Mucosa of descending colon (tissue), 3 donors: ENCODE measurements around the gene GET4. TPM values are rescaled to one million over a fixed set of nuclear protein-coding genes. Genes with fewer than 3 reads are reported as not detected.

Experiments used
- ATAC-seq: fragments of 200-7000 bp; cut with Tn5 transposase; one replicate; pipeline ENCODE4 v1.9.1; 2020; ENCODE audit warnings: mild to moderate bottlenecking, moderate library complexity
- DNase-seq, 3 donors: peaks; one replicate each; pipeline ENCODE4 v3.0.0-alpha.2; 2020
- H3K36me3 ChIP-seq: fragments of 200-600 bp; one replicate; pipeline ENCODE4 v1.8.0; 2021; ENCODE audit warnings: low read depth, mild to moderate bottlenecking
- H3K4me1 ChIP-seq: fragments of 200-600 bp; one replicate; pipeline ENCODE4 v1.8.0; 2021; ENCODE audit warnings: low read depth, mild to moderate bottlenecking
- H3K4me3 ChIP-seq: fragments of 200-600 bp; one replicate; pipeline ENCODE4 v1.8.0; 2021; ENCODE audit warnings: mild to moderate bottlenecking
- H3K9me3 ChIP-seq: fragments of 200-600 bp; one replicate; pipeline ENCODE4 v1.8.0; 2021; ENCODE audit warnings: mild to moderate bottlenecking
- CTCF ChIP-seq: fragments of 200-600 bp; IDR thresholded peaks from one replicate; pipeline ENCODE4 v1.8.0; 2022; ENCODE audit warnings: antibody characterized with exemption, mild to moderate bottlenecking
- intact Hi-C, 2 donors: fragments of 100-400 bp; cut with DNase I in 1 of 2; cut with micrococcal nuclease in 1 of 2; formaldehyde crosslinking; loops; one replicate each; pipeline versions ENCODE4 v1.11.0 to v1.11.1; 2022; cut with DNase I, micrococcal nuclease
- total RNA-seq, 3 donors: library from RNA; stranded (reverse); fragmentation: NEBNext Ultra II Directional in 2 of 3; extraction: Animal tissue kit (Norgen Biotek cat#: 25700) in 2 of 3; gene quantifications; one replicate each; pipeline versions ENCODE4 v1.2.1 to v1.2.4, GENCODE V29; 2021 to 2023
- donor health status: DM: no; HTN: no; CAD: no; lungs with moderate emphysema.
- donor health status: DM: no; HTN: no; CAD: no.
- donor health status: DM: no; HTN: yes; CAD: no.

Gene GET4
- total RNA-seq, 3 donors from 2014 or later = 36.9 to 48.8 (median 48.2) TPM

- Histone ChIP-seq H3K9me3 (no peaks in the 10 kb centered on the region), H3K4me3 (no peak overlapping the region), H3K4me1 (peaks cover 21% of the 10 kb centered on the region), H3K36me3 (no peaks in the 10 kb centered on the region)
- intact Hi-C loops = no loop called here
- ATAC-seq (no peak), DNase-seq (no peak)
- TF ChIP-seq CTCF = no peak
Measured at GRCh38 chr7:910441-910861, 34.1 kb downstream of the GET4 start.

- Histone ChIP-seq H3K4me1 (peaks cover 26% of the 10 kb centered on the region), H3K36me3 (no peaks in the 10 kb centered on the region), H3K9me3 (no peaks in the 10 kb centered on the region), H3K4me3 (no peak overlapping the region)
- intact Hi-C loops = no loop called here
- TF ChIP-seq CTCF = no peak
- DNase-seq (no peak), ATAC-seq (no peak)
Measured at GRCh38 chr7:910931-911431, 34.6 kb downstream of the GET4 start.

GRCh38 chr7:911791-912480 lies 35.6 kb downstream of the GET4 start:
- Histone ChIP-seq H3K9me3 (no peaks in the 10 kb centered on the region), H3K36me3 (no peaks in the 10 kb centered on the region), H3K4me3 (no peak overlapping the region), H3K4me1 (peaks cover 33% of the 10 kb centered on the region)
- no peak for ATAC-seq
- TF ChIP-seq CTCF = no peak
- intact Hi-C loops = no loop called here
- no peak for DNase-seq

GRCh38 chr7:913736-914520 lies 37.6 kb downstream of the GET4 start:
- ATAC-seq (peak; percentile 85), DNase-seq (peak; percentile 92 to 96 (median 95))
- H3K4me3 ChIP-seq = no peak overlapping the region
- no peaks in the 10 kb centered on the region for H3K36me3 ChIP-seq
- H3K9me3 ChIP-seq = no peaks in the 10 kb centered on the region
- H3K4me1 ChIP-seq = peaks cover 38% of the 10 kb centered on the region
- no peak for TF ChIP-seq CTCF
- intact Hi-C loops = no loop called here

GRCh38 chr7:914521-915194 lies 38.3 kb downstream of the GET4 start:
- Histone ChIP-seq H3K36me3 (no peaks in the 10 kb centered on the region), H3K9me3 (no peaks in the 10 kb centered on the region), H3K4me3 (no peak overlapping the region), H3K4me1 (peaks cover 38% of the 10 kb centered on the region)
- ATAC-seq = peak; percentile 23
- intact Hi-C loops = no loop called here
- DNase-seq = no peak
- no peak for TF ChIP-seq CTCF
